ENCODE results near the gene AK2.
"Not testable (repeated sequence)": the region's sequence is repeated elsewhere in the genome, so short reads cannot be mapped to it uniquely, and the experiment has no call there.

Gene AK2

DNA sequence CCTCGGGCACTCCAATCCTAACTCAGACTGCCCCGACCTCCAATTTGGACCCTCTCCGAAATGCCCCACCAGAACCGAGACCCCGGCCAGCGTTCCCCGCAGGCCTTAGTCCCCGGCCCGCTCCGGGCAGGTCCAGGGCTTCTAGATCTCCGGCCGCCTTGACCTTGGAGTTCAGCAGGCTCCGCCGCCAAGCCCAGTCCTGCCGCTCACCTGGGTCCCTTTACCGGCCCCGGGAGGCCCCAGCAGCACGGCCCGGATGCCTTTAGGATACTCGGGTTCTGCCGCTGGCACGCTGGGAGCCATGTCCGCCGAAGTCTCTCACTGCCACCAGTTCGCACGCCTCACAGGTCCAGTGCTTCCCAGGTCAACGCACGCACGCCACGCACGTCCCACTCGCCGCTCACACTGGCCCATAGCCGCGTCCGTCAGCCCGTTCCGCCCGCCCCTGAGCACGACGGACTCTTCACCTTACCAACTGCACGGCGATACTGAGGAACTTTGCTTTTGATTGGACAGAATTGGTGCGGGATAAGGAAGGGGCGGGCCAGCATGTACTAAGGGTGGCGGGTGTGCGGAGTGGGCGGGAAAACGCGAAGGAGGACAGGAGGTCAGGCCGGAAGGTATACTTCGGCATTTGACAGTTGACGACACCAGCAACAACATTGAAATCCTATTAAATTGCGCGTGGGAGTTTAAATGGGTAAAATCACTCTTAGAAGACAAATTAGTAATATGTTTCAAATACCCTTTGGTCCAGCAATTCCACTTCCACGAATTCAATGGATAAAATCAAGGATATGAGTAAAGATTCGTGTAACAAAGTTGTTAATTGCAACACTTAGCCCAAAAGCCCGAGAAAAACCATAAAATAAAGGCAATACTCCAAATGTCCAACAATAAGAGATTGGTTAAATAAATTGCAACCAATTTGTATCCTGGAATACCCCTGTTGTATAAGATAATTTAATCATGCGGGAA is at the start of gene AK2:
AK2 (minus strand) TSS at position 358 of the 978 bp plus-strand sequence; CDS start at position 303, 55 bp downstream.
- peak; percentile 77 to 80 (median 79) for DNase-seq (ENCODE audit: low read depth in 3 of 3)

DNA sequence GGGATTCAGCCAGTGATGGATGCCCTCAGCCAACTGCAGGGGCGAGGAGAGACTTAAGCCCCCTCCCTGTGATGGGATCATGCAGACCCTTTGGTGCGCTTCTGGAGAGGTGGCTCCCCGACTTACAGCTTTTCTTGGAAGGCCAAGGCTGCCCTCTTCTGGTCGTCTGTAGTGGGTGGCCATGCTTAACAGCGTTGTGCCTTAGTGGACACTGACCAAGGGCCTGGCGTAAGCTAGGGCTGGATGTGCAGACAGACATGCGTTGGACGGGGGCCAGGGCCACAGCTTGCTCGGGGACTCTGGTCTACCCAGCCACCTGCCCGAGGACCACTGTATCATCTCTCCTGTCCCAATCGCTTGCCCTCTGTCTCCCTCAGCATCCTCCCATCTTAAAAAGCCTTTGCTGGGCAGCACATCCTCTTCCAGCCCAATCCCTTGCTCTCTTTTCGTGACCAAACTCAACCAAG is 49.7 kb upstream of the AK2 start:
- DNase-seq (ENCODE audit: low read depth in 3 of 3): peak in 1 of 3 experiments; percentile 19

- no peak for DNase-seq (ENCODE audit: low read depth in 3 of 3)
Observed at GRCh38 chr1:33085332-33085731, 48.6 kb upstream of the AK2 start.

DNA sequence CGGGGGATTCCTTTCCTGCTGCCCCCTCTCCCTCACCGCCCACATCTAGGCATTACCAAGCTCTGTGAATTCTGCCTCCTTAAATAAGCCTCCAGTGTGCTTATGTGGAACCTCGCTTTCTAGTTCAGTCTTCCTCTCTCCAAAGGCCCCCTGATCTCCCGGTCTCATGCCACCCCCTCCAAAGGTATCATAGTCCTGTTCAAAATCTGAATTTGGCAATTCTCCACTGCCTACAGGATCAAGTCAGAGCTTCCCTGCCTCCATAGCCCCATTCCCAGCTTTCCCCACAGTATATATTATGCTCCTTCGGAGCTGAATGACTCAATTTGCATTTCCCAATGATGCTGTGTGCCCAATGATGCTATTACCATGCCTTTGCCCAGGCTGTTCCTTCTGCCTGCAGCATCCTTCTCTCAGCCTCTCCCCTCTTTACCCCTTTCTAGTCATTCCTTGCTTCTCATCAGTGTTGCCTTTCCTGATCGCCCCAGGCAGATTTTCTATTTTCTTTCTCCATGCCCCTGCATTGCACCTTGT is 46.0 kb upstream of the AK2 start:
- DNase-seq (ENCODE audit: low read depth in 3 of 3): no peak

DNA sequence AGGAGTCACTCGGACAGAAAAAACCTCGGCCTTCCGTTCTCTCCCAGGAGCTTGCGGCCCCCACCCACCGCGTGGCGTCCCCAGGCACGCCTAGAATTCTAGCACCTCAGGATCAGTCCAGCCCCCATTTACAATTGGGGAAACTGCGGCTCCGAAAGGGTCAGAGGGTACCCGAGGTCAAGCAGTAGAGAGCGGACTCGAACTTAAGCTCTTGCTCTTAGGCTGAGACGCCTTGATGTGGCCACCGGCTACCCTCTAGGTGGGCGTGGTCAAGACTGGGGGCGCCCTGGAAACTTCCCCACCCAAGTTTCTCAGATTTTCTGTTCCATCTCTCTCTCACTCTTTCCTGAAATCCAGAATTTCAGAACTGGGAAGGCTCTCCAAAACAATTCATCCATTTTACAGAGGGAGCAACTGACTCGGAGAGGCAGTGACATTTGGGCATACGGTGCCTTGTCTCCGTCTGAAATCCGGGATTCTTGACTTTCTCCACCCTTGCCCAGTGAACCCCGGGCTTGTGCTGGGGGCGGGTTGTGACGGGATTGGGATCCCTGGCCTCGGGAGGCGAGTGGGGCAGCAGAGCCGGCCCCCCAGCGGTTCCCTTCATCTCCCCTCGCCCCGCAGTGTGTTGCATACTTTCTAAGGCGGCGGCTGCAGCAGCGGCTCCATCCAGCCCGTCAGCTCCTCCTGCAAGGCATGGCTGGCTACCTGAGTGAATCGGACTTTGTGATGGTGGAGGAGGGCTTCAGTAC is 45.0 kb upstream of the AK2 start:
- no peak for DNase-seq (ENCODE audit: low read depth in 3 of 3)

DNA sequence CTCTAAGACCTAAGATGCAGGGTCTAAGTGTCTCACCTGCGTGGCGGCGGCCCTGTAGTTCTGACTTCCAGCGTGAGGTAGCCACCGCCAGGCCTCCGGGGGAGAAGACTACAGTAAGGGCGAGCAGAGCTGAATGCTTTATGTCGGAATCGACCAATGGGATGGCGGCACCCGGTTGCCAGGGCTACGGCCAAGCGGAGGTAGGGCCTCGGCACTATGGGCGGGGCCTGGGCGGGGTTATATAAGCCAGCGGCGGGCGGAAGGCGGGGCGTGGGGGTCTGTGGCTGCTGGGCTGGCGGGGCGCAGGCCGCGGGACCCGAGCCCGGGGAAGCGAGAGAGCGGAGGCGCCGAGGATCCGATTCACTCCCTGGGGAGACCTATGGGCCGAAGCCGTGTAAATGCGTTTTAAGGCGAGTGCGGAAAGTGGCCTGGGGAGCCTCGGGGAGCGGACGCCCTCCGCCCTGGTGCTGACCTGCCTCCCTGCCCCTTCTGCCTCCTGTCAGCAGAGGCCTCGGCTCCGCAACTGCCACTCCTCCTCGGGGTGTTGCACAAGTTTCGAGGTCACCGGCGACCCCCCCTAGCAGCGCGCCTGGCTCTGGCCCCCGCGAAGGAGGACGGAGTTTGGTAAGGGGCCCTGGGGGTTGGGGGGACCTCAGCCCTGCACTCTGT is 44.3 kb upstream of the AK2 start, which contains the start of gene AZIN2:
AZIN2 (plus strand) TSS at position 269 of the 669 bp plus-strand sequence. CDS start 1,097 bp downstream, outside the sequence.
- peak; percentile 92 to 96 (median 94) for DNase-seq (ENCODE audit: low read depth in 3 of 3)

- DNase-seq (ENCODE audit: low read depth in 3 of 3): no peak
Observed at GRCh38 chr1:33080373-33080772, 43.7 kb upstream of the AK2 start.

GRCh38 chr1:33078030-33078591 is 41.4 kb upstream of the AK2 start:
- no peak for DNase-seq (ENCODE audit: low read depth in 3 of 3)

GRCh38 chr1:33074193-33074945 is 37.7 kb upstream of the AK2 start:
- no peak for DNase-seq (ENCODE audit: low read depth in 3 of 3)

- DNase-seq (ENCODE audit: low read depth in 3 of 3): no peak
Observed at GRCh38 chr1:33072707-33073106, 36.0 kb upstream of the AK2 start.

GRCh38 chr1:33070628-33071027 is 33.9 kb upstream of the AK2 start:
- DNase-seq (ENCODE audit: low read depth in 3 of 3): no peak

DNA sequence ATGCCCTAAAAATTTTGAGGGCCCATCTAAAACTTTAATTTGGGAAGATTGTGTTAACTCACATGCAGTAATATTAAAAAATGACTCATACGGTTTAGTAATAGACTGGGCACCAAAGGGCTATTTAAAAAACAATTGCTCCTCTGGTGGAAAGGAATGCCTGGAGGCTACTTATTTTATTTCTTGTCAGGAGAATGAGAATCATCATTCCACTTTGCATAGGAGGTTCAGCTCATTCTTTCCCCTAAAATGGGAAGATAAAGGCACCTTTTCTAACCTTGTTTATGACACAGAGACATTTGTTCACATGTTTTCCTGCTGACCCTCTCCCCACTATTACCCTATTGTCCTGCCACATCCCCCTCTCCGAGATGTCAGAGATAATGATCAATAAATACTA is 31.4 kb upstream of the AK2 start:
- not testable (repeated sequence) for DNase-seq (ENCODE audit: low read depth in 3 of 3)

GRCh38 chr1:33066477-33066876 is 29.8 kb upstream of the AK2 start:
- not testable (repeated sequence) for DNase-seq (ENCODE audit: low read depth in 3 of 3)

DNA sequence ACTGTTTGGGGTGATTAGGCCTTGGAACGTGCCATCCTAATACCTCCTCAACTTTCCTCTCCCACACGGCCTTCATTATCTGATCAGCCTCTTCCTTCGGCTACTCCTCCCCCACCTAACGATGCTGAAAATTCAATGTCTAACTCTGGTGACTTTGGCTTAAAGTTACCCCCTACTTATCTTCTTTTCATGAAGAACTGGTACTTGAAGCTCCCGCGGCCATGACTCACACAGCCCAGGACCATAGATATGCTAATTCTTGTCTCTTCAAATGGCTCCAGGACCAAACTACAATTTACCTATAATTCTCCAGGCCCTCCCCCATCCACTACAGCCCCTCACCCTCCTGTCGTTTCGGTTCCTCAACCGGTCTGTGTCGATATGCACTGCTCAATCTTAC is 28.6 kb upstream of the AK2 start:
- no peak for DNase-seq (ENCODE audit: low read depth in 3 of 3)

- DNase-seq (ENCODE audit: low read depth in 3 of 3): not testable (repeated sequence)
Observed at GRCh38 chr1:33064284-33064683, 27.6 kb upstream of the AK2 start.

DNA sequence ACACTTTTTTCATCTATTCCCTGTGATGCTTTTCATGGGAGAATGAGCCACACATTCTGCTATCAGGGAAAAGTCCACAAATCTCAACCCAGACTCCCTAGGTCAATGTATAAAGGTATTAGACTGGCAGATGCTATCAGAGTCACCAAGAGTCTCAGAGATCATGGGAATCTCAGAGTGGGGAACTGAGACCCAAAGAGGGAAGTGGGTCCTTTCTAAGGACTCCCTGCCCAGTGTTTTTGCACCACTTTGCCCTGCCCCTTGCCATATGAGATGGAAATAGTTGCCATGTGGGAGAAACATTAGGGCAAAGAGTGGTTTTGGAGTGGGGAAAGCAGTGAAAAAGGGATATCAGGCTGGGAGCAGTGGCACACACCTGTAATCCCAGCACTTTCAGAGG is 25.2 kb upstream of the AK2 start:
- no peak for DNase-seq (ENCODE audit: low read depth in 3 of 3)

DNA sequence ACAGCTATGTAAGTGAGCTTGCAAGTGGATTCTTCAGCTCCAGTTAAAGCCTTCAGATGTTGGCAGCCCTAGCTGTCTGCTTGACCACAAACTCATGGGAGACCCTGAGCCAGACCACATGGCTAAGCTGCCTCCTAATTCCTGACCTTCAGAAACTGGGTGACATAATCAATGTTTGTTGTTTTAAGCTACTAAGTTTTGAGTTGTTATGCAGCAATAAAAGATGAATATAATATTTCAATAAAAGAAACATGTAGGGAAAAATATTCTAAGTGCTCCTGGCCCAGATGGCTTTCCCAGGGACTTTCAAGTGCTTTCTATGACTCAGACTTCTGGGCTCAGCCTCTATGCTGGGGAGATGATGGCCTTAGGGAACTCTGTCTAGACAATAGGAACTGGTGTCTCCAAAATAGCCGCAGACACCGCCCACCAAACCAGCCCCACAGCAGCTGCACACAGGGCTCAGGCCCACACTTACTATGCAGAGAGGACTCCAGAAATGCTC is 23.9 kb upstream of the AK2 start:
- no peak for DNase-seq (ENCODE audit: low read depth in 3 of 3)

DNA sequence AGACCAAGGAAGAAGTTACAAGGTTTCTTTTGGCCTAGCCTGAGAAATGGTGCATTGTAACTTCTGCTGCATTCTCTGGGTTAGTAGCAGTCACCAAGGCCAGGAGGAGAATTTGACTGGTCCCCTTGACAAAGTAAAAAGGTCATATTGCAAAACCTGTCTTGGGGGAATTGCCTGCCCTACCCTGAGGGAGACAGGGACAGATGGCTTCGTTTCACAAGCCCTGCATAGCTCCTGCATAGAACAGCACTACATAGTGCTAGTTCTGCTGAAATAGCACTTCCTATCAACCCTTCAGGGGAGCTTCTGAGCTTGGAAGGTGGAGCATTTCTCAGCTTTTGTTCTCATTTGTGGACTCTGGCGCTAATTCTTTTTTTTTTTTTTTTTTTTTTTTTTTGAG is 20.4 kb upstream of the AK2 start:
- no peak for DNase-seq (ENCODE audit: low read depth in 3 of 3)

DNA sequence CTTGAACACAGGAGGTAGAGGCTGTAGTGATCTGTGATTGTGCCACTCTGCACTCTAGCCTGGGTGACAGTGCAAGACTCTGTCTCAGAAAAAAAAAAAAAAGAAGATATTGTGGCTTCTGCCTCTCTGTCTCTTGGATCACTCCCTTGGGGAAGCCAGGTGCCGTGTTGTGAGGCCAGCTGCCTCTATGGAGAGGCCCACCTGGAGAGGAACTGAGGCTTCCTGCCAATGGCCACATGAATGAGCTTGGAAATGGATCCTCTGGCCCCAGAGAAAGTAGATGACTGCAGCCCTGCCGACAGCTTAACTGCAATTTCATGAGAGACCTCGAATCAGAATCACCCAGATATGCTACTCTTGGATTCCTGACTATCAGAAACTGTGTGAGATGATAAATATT is 19.7 kb upstream of the AK2 start:
- DNase-seq (ENCODE audit: low read depth in 3 of 3): no peak

All from stimulated activated CD4-positive, alpha-beta T cell treated with anti-CD3 and anti-CD28 coated beads, TNF-alpha, amount 100 ng/mL, for 4 hours (primary cell).